GM12878 (cell line): Measurements from ENCODE around the gene SEMA6C. TPM values are rescaled to one million over a fixed set of nuclear protein-coding genes. Genes with fewer than 3 reads are reported as not detected.

Source experiments
- BCL11A ChIP-seq: IDR thresholded peaks from 2 replicates; pipeline ENCODE4 v1.6.1; 2011; ENCODE audit warnings: low read depth, low read length
- CEBPZ ChIP-seq: fragments of 150-350 bp; IDR thresholded peaks from 2 replicates; pipeline ENCODE4 v1.6.1; 2016; ENCODE audit warnings: low read depth, low read length
- CTCF ChIP-seq, 3 experiments: IDR thresholded peaks in 2 of 3; conservative IDR thresholded peaks in 1 of 3; 2 replicates each; pipeline ENCODE4 v1.5.1; 2011; ENCODE audit warnings: low read depth in 3 of 3, low read length in 3 of 3, mild to moderate bottlenecking in 3 of 3, control low read depth in 2 of 3, moderate library complexity in 2 of 3, inconsistent platforms in 1 of 3, mixed read lengths in 1 of 3; ENCODE audit not compliant: control insufficient read depth in 2 of 3, insufficient read depth in 1 of 3; ENCODE audit errors: extremely low read depth in 1 of 3
- E2F4 ChIP-seq: IDR thresholded peaks from 2 replicates; pipeline ENCODE4 v1.6.1; 2012; ENCODE audit warnings: low read depth, low read length, improper control_type of control experiment
- GATAD2B ChIP-seq: fragments of 450-650 bp; conservative IDR thresholded peaks from 2 replicates; pipeline ENCODE4 v1.6.1; 2017; ENCODE audit warnings: low read depth, mild to moderate bottlenecking, moderate library complexity
- MLLT1 ChIP-seq: fragments of 450-650 bp; IDR thresholded peaks from 2 replicates; pipeline ENCODE4 v1.6.1; 2016; ENCODE audit warnings: mild to moderate bottlenecking
- NR2C2 ChIP-seq: IDR thresholded peaks from 2 replicates; pipeline ENCODE4 v1.6.1; 2011; ENCODE audit warnings: borderline replicate concordance, low read depth; ENCODE audit not compliant: control insufficient read depth, insufficient read length
- PKNOX1 ChIP-seq: fragments of 450-650 bp; IDR thresholded peaks from 2 replicates; pipeline ENCODE4 v1.6.1; 2016; ENCODE audit warnings: mild to moderate bottlenecking
- PRDM15 ChIP-seq: fragments of 450-650 bp; formaldehyde crosslinking; IDR thresholded peaks from 2 replicates; pipeline ENCODE4 v1.4.0; 2020; ENCODE audit warnings: mild to moderate bottlenecking, moderate library complexity
- ZBTB33 ChIP-seq: fragments of 450-650 bp; IDR thresholded peaks from 2 replicates; pipeline ENCODE4 v1.6.1; 2017; ENCODE audit warnings: mild to moderate bottlenecking
- ZSCAN29 ChIP-seq: fragments of 450-650 bp; IDR thresholded peaks from 2 replicates; pipeline ENCODE4 v1.6.1; 2017; ENCODE audit warnings: mild to moderate bottlenecking, moderate library complexity
- polyA plus RNA-seq, 11 experiments: library from polyadenylated mRNA; depleted of rRNA in 4 of 11; unstranded in 6 of 11; stranded (reverse) in 5 of 11; fragments of >200 nt; fragmentation: Nextera tagmentation in 4 of 11; fragmentation: Illumina TruSeq in 1 of 11; extraction: Ambion mirVana in 4 of 11; extraction: Trizol in 1 of 11; gene quantifications; 1 replicate in 1 of 11; 2 replicates in 10 of 11; pipeline versions ENCODE4 v1.2.1 to v1.2.3, GENCODE V29; 2011 to 2016; ENCODE audit warnings: inconsistent platforms in 2 of 11, missing spikeins in 2 of 11, low read depth in 1 of 11
- total RNA-seq, 4 experiments: library from RNA; depleted of rRNA in 3 of 4; stranded (reverse); fragments of >200 nt in 3 of 4; fragmentation: Illumina TruSeq in 1 of 4; extraction: Trizol in 1 of 4; gene quantifications; 2 replicates each; pipeline versions ENCODE4 v1.2.1 to v1.2.3, GENCODE V29; 2013 to 2021

The SEMA6C gene
- total and polyA plus RNA-seq, 10 of the 15 experiments (the other 5 are each of a cell fraction or from before 2014, with no cell fraction given) = 0.13 to 2.2 (median 0.29) TPM; not detected in 1

- TF ChIP-seq CTCF (IDR thresholded peaks at IDR 0.05 in 2 of 3, conservative IDR thresholded peaks at IDR 0.05 in 1 of 3; ENCODE audit: control insufficient read depth in 2 of 3, extremely low read depth in 1 of 3, insufficient read depth in 1 of 3, low read depth in 3 of 3, low read length in 3 of 3) (no peak), MLLT1 (no peak), PKNOX1 (no peak), BCL11A (no peak), GATAD2B (no peak), E2F4 (no peak), NR2C2 (no peak), ZBTB33 (no peak), ZSCAN29 (no peak), PRDM15 (CRISPR knock-in tag) (no peak), CEBPZ (no peak)
Observed at GRCh38 chr1:151144474-151145303, 1.7 kb downstream of the SEMA6C start (continued).
